Activated CD4-positive, alpha-beta T cell treated with anti-CD3 and anti-CD28 coated beads, Interleukin-2, amount 50 U/mL, for 1 hour (primary cell): ENCODE results near the gene SLC66A3.
"Not testable (repeated sequence)": the region's sequence is repeated elsewhere in the genome, so short reads cannot be mapped to it uniquely, and the experiment has no call there.

Experiments used
- DNase-seq: peaks from one replicate; pipeline ENCODE4 v3.0.0-alpha.2; 2020

Gene SLC66A3

DNA sequence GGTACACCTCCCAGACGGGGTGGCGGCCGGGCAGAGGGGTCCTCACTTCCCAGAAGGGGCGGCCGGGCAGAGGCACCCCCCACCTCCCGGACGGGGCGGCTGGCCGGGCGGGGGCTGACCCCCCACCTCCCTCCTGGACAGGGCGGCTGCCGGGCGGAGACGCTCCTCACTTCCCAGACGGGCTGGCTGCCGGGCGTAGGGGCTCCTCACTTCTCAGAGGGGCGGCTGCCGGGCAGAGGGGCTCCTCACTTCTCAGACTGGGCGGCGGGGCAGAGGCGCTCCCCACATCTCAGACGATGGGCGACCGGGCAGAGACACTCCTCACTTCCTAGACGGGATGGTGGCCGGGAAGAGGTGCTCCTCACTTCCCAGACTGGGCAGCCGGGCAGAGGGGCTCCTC is 9.8 kb downstream of the SLC66A3 start:
- DNase-seq = not testable (repeated sequence)

DNA sequence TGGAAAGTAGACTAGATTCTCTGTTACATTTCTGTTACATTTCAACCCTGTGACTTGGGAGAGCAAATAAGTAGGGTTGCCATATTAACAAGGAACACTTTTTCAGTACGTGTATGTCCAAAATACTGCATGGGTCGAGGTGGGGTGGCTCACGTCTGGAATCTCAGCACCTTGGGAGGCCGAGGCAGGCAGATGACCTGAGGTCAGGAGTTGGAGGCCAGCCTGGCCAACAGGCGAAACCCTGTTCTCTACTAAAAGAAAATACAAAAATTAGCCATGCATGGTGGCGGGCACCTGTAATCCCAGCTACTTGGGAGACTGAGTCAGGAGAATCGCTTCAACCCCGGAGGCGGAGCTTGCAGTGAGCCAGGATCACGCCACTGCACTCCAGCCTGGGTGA is 11.2 kb downstream of the SLC66A3 start:
- no peak for DNase-seq

DNA sequence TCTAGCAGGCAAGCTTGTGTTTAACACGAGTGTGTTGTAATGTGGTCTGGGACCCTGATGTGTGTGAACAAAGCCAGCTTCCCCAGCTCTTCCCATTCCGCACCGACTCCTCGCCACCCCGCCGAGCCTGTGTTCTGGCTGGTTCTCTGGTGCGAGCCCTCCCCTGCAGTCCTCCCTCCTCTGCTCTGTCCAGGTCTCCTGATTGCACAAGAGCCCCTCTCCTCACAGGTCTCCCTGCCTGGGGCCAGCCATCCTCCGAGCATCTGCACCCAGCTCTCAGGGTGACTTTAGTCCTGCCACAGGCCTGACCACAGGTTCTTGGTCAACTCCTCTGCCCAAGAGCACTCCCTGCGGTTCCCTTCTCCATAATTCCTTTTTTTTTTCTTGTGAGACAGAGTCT is 13.2 kb downstream of the SLC66A3 start:
- DNase-seq = no peak

DNA sequence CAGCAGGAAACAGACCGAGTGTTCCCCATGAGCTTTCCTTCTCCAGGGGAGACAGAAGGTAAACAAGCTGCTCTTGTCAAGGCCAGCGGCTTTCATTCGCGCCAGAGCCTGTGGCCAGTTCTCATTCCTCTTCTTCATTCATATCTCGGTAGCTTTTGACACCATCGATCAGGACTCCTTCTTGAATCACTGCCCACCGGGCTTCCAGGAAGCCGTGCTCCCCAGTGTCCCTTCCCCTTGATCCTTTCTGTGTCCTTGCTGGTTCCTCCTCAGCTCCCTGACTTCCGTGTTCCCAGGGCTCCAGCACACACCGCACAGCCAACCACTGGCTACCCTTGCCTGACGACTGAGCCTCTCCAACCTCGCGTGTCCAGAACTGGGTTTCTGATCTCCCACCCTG is 14.1 kb downstream of the SLC66A3 start:
- no peak for DNase-seq

DNA sequence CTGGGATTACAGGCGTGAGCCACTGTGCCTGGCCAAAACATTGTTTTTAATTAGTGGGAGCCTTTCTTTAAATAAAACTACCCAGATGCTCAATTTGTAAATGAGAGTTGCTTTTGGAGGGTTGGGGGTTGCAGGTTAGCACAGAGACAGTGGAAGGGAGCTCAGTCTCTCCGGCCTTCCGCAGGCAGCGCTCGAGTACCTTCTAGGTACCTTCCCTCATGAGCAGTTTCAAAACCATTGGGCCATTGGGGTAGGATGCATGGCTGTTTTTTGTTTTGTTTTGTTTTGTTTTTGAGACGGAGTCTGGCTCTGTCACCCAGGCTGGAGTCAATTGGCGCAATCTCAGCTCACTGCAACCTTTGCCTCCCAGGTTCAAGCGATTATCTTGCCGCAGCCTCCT is 19.0 kb downstream of the SLC66A3 start:
- DNase-seq = no peak

DNA sequence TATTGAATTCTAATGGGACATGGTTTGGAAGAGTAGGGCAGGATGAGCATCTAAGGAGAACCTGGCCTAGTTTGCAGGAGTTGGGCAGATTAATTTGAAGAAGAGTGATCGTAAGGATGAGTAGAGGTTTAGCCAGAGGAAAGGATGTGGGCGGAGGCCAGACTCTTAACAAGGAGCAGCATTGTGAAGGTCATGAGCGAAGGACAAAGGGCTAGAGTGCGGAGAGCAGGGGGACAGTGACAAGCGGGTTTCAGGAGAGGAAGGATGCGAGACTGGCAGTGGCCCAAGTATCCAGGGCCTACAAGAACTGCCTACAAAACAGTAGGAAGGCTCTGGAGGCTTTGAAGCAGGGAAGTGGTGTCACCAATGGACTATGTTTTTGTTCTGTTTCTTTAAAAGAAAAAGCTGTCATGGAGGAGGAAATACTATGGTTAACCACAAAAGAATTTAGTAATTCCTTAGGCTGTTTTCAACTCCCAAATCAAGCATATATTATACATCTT is 20.1 kb downstream of the SLC66A3 start:
- DNase-seq = no peak

DNA sequence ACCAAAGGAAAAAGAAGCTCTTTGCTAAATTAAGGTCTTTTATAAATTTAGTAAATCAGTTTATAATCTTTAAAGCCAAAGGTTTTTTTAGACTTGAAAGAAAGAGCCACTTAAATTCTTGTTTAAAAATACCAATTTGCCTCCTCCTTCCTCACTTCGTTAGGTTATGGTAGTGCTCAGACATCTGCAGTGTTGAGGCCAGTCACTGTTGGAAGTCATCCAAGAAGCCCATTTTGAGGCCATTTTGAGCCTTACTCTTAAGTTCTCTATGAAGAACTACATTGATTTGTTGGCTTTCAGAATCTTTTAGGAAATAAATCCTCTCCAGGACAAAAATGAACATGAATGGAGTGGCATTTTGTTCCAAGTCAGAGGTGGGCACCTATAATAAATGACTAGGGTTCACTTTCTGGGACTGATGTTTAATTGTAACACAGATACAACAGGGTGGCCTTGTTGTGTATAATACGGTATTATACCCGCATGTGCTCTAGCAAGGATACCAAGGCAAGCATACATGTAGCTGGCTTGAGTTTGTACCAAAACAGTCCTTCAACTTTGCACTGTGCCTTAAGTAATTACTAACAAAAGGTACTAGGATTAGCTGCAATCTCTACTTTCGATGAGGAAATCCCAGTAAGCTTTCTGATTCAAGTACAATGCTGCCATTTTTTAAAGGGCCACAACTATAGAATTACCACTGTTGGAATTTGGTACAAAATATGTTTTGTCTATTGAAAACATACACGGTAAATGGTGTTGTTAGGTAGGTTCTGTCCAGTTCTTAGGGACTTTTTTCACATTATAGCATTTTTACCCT is 22.8 kb downstream of the SLC66A3 start:
- DNase-seq = no peak

DNA sequence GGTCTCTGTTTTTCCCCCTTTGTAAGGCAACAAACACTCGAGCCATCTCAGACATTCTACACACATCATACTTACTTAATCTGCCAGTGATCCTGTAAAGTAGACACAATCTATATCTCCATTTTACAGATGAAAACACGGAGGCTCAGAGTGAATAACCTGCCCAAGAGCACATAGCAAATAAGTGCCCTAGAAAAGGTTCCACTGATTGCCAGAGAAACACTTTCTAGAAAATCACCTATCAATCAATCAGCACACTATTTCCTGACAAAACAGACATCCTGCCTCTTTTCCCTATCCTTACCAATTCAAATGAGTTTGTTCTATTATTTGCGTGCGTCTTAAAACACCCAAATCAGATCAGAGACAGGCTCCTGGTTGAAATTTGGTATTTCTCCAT is 23.9 kb downstream of the SLC66A3 start:
- no peak for DNase-seq

DNA sequence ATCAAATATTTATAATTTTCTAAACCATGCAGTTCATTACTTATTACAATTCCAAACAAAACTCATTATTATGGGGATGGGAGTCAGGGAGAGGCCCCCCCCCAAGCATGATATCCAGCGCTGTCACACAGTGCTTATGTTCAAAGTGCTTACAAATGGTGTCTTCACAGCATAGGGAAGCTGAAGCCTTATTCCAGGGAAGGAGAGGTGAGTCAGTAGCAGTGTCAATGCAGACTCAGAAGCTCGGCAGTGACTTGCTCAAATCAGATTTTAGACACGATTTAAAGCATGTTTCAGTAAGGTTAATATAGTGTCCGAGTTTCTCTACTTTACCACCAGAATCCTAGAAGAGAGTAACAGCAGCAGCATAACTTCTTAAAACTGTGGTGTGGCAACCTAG is 24.6 kb downstream of the SLC66A3 start:
- DNase-seq = no peak

DNA sequence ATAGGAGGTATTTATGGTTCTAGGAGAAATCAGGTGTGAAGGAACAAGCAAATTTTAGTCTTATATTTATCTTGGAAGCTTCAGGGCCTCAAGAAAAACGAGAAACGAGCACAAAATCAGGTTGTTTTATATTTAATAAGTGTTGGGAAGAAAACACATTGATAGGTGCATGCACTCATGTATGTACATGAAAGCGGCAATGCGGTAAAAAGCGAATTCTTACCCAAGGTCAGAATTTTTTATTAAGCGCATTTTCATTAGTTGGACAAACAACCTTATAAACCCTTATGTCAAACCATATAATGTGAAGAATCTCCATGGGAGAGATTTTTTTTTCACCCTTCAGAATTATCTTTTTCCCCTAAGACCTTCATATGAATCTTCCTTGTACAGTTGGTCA is 25.4 kb downstream of the SLC66A3 start:
- DNase-seq = no peak

DNA sequence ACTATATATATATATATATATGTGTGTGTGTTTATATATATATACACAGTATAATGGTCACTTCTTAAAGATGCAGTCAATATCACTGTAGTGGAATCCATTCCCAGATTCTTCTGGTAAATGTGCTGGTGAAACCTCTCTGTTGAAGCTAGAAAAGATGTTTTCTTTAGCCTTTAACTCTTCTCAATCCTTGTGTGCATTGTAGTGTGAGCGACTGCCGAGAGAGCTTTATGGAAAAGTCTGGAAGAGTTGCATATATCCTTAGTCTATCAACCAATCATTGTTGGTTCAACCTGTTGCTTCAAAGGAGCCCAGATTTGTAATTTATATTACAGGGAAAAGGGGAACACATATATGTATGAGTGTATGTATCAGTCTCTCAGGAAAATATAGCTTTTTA is 27.7 kb downstream of the SLC66A3 start:
- DNase-seq = no peak

DNA sequence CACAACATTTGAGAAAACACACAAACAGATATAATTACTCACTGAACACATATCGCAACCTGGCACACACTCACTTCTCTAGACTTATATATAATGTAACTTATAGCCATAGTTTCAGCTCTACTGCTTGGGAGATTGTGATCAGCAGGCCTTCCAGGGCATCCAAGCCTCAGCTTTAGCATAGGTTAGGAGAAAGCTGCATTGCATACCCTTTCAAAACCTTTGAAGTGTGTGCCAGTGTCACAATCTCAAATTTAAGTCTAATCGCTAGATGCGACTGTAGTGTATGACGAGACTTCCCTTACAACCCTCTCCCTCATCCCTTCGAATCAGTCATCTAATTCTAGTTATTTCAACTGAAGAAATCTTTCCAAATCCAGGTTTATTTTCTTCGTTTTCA is 30.9 kb downstream of the SLC66A3 start:
- DNase-seq = no peak

DNA sequence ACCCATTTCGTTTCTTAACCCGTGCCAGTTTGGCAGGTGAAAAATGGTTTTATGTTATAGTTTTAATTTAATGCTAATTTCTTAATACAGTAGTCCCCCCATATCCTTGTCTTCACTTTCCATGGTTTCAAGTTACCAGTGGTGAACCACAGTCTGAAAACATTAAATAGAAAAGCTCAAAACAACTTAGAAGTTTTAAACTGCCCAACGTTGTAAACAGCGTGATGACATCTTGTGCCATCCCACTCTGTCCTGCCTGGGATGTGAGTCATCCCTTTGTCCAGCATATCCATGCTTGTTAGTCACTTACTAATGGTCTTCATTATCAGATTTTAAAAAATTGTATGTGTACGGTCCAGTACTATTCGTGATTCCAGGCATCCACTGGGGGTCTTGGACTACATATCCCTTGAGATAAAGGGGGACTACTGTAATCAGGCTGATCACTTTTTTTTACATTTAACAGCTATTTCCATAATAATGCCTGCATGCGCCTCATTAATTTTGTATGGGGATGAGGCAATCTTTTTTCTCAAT is 31.9 kb downstream of the SLC66A3 start:
- no peak for DNase-seq

DNA sequence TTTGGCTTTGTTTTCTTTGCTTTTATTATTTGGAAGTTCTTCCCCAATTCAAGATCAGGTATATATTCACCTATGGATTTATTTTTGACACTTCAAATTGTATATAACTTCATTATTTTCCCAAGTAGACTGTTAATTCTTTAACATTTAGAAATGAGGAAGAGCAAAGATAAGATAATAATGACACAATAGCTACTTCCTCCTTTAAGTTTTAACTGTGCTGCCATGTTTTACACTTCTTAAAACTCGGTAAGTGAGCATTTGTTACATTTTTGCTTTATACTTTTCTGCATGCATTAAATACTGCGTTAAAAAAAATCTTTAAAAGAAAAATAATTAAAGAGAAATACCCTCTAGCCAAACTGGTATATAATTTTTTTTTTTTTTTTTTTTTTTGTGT is 32.5 kb downstream of the SLC66A3 start:
- no peak for DNase-seq

DNA sequence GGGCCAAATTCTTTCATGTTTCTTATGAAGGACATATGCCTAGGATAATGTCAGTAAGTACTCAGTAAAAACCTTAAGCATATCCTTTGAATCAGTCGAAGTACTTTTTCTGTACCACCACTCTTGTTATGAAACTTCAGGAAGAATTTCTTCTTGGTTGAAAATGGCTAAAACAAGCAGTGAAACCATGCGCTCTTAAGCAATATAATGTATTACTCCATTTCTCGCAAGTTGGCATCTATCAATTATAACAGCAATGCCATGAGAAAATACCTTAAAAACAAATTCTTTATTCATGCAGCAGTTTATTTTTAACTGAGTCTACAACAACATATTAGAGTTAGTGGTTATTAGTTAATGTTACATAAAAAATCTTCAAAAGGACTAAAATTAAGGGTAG is 41.0 kb downstream of the SLC66A3 start:
- DNase-seq = no peak

DNA sequence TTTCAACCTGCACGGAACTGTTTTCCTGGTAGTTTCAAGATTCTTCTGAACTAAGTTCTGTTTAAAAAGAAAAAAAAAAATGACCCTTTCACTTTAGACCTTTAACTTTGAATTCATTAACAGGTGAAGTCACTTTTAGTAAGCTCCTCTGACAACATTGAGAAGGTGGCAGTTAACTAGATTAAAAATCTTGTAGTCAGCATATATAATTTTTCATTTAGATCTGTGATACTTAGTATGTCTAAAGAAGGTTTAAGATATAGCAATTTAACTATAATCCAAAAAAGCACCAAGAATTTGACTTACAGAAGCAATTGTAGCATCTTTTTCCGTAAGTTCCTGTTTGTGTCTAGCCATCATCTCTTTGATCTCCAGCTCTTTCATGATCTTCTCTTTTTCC is 45.4 kb downstream of the SLC66A3 start:
- DNase-seq = no peak

DNA sequence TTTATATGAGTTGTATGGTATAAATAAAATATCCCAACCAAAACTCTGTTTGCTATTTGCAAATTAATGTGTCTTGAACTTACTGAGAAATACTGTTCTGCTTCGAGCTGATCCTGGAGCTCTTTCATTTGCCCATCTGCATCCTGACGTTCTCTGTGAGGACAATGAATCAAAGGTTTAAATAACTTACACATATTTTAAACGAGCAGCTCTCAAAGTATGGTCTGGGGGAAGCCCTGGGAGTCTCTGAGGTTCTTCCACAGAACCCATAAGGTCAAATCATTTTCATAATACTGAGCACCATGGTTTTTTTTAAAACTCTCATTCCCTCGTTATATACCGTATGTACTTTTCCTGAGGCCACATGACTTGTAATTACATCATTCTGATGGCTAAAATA is 46.7 kb downstream of the SLC66A3 start:
- no peak for DNase-seq

DNA sequence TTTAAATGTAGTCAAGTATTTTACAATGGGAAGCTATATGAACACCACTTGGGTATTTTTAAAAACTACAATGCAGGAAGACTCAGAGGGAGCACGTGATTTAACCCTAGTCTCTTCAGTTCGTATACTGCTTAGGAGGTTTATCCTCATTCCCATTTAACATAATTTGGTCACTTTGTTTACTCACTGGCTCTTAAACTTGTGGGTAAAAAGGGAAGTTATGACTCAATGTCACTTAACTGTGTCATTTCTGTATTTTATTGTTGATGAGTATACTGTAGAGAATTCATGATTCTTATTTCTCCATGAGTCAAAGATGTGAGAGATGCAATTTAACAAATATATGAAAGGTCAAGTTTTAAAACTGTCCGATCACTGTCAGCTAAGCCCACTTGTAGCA is 48.2 kb downstream of the SLC66A3 start:
- DNase-seq = no peak

DNA sequence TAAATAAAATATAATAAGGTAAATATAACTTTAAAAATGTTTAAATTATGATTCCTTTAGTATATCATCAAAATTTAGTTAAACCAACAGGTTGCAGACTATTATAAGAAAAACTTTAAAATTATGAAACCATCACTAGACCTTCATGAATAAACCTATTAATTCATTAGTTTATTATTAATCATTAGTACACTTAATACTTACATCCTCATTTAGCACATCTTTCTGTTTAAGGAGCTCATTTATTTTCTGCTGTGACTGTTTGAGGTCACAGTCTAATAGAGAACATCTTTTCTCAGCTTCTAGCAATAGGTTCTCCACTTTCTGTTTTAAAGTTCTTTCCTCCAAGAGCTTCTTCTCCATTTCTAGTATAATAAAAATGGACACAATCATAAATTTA is 52.8 kb downstream of the SLC66A3 start:
- DNase-seq = no peak

DNA sequence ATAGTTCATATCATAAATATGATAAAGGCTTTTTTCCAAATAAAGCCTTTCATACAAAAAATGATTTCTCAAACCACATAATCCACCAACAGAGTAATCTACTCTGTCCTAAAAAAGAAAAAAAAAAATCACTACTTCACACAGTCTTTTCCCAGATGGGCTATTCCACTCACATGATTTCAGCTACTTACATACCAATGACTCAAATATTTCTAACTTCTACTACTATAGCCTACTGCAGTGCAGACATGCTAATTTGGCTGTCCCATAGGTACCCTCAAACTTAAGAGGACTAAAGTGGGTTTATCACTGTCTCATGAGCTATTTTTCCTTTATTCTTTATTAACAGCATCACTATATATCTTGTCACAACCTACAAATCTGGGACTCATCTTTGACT is 57.4 kb downstream of the SLC66A3 start:
- DNase-seq = no peak

DNA sequence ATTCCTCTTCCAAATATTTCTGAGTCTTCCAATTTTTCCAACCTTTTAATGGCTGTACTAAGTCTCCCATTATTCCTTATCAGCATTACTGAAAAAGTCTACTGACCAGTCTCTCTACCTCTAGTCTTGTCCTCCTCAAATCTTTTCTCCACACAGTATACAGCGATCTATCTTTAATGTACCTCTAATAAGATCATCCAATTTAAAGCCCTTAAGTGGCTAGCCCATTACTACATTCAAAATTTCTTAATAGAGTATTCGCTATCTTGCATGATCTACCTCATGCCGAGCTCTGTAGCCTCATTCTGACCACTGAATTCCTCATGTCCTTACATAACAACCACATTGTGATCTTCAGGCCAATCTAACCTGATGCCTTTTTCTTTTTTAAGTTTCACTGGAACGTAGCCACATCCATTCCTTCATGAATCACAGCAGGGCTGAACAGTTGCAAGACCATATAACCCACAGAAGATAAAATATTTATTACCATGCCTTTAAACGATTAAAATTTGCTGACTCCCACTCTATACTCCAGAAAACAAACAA is 57.9 kb downstream of the SLC66A3 start:
- no peak for DNase-seq

DNA sequence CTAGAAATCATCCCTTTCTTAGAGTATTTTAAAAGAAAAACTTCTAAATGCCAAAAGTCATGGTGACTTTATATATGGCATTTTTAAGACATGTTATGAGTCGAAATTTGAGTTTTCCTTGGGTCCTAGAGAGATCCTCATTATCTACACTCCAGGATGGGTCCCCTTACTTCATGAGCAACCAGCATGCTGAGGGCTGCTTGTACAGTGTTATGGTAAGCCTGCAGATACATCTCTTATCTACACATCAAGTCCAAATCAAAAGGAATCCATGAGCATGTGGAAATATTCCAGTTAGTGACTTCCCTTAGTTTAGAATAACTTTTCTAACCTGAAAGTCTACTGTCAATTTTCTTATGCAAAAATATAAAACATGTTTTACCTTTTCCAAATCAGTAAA is 58.7 kb downstream of the SLC66A3 start:
- no peak for DNase-seq

DNA sequence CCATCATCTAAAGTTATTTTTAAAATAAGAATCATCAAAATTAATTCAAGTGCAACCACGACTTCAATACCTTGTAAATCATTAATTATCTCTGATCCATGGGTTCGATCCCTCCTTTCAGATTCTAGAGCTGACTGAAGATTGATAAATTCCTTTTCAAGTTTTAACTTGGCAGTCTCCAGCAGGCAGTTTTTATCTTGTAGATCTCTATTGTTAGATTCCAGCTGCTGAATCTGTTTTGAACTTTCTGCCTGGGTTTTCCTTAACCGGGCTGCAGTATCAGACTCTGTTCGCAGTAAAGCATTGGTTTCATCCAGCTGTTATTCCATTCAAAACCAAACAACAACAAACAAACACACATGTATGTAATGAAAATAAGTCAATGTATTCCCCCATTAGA is 59.5 kb downstream of the SLC66A3 start:
- DNase-seq = no peak

DNA sequence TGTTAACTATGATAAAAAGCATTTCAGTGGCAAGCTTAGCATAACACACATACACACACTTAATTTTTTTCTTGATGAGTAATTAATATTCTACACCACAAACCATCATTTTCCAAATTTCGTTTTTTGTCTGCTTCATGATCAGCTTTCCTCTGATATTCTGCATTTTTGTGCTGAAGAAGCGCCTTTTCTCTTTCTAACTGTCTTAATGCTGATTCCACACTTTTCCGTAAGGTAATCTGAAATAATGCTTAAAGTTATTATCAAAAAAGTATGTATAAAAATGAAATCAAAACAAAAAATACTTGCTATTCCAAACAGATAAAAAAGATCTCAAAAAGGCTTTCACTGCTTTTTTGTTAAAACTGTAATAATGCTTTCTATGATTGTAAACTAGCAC is 60.1 kb downstream of the SLC66A3 start:
- DNase-seq = no peak

DNA sequence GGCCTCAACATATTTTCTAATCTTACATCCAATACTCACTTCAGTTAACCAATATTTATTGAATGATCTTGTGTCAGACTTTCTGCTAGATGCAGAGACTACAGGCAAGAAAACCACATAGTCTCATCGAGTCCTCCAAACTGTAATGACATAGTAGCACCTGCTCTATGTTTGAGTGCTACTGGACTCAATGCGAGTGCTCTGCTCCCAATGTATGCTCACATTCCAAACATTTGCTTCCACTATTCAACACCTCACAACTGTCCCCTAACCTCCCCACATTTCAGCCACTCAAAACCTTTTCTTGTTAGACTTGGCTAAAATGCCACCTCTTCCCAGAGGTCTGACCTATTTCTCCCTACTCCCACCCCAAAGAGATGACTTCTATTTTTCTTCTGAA is 65.2 kb downstream of the SLC66A3 start:
- DNase-seq = no peak
